NB4 (cell line): ENCODE measurements around the gene CREB3L1.

ENCODE experiments used
- DNase-seq: peaks from one replicate; pipeline ENCODE4 v3.0.0; 2010; ENCODE audit warnings: low read depth
- H3K4me3 ChIP-seq: one replicate; pipeline ENCODE4 v1.5.1; 2011; ENCODE audit warnings: mild to moderate bottlenecking, low read depth, low read length, moderate library complexity
- MYC ChIP-seq: IDR thresholded peaks from 2 replicates; pipeline ENCODE4 v1.6.1; 2011; ENCODE audit warnings: low read depth, low read length
- POLR2A ChIP-seq: IDR thresholded peaks from 2 replicates; pipeline ENCODE4 v1.6.1; 2011; ENCODE audit warnings: mild to moderate bottlenecking; ENCODE audit not compliant: insufficient read length; ENCODE audit errors: extremely low read depth
- TF ChIP-seq, protein P1 (sequence below): IDR thresholded peaks from 2 replicates; pipeline ENCODE4 v1.6.1; 2011; ENCODE audit warnings: low read depth, low read length
- TF ChIP-seq, protein P2 (sequence below): IDR thresholded peaks from one replicate; pipeline ENCODE4 v1.5.1; 2012; ENCODE audit warnings: low read depth, low read length

The CREB3L1 gene, protein sequence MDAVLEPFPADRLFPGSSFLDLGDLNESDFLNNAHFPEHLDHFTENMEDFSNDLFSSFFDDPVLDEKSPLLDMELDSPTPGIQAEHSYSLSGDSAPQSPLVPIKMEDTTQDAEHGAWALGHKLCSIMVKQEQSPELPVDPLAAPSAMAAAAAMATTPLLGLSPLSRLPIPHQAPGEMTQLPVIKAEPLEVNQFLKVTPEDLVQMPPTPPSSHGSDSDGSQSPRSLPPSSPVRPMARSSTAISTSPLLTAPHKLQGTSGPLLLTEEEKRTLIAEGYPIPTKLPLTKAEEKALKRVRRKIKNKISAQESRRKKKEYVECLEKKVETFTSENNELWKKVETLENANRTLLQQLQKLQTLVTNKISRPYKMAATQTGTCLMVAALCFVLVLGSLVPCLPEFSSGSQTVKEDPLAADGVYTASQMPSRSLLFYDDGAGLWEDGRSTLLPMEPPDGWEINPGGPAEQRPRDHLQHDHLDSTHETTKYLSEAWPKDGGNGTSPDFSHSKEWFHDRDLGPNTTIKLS

DNA sequence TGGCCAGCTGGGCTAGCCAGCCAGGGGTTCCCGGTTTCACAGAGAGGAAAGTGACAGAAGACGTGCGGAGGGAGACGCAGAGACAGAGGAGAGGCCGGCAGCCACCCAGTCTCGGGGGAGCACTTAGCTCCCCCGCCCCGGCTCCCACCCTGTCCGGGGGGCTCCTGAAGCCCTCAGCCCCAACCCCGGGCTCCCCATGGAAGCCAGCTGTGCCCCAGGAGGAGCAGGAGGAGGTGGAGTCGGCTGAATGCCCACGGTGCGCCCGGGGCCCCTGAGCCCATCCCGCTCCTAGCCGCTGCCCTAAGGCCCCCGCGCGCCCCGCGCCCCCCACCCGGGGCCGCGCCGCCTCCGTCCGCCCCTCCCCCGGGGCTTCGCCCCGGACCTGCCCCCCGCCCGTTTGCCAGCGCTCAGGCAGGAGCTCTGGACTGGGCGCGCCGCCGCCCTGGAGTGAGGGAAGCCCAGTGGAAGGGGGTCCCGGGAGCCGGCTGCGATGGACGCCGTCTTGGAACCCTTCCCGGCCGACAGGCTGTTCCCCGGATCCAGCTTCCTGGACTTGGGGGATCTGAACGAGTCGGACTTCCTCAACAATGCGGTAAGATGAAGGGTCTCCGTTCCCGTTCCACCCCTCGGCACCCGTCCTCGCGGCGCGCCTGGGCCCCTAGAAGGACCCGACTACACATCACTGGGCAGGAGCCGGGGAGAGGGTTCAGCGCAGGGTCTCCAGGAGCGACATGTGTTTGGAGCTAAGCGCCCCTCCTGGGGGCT lies at the start of gene CREB3L1:
CREB3L1 (plus strand) TSS at position 41 of the 765 bp plus-strand sequence; CDS start at position 491, 450 bp downstream.
- DNase-seq, result peak; percentile 41
- no peak within 1 kb of the TSS for H3K4me3 ChIP-seq
- TF ChIP-seq, protein P1, sequence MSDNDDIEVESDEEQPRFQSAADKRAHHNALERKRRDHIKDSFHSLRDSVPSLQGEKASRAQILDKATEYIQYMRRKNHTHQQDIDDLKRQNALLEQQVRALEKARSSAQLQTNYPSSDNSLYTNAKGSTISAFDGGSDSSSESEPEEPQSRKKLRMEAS, result no peak
- no peak for TF ChIP-seq POLR2A
- no peak for TF ChIP-seq MYC
- TF ChIP-seq, protein P2, sequence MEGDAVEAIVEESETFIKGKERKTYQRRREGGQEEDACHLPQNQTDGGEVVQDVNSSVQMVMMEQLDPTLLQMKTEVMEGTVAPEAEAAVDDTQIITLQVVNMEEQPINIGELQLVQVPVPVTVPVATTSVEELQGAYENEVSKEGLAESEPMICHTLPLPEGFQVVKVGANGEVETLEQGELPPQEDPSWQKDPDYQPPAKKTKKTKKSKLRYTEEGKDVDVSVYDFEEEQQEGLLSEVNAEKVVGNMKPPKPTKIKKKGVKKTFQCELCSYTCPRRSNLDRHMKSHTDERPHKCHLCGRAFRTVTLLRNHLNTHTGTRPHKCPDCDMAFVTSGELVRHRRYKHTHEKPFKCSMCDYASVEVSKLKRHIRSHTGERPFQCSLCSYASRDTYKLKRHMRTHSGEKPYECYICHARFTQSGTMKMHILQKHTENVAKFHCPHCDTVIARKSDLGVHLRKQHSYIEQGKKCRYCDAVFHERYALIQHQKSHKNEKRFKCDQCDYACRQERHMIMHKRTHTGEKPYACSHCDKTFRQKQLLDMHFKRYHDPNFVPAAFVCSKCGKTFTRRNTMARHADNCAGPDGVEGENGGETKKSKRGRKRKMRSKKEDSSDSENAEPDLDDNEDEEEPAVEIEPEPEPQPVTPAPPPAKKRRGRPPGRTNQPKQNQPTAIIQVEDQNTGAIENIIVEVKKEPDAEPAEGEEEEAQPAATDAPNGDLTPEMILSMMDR, result no peak

DNA sequence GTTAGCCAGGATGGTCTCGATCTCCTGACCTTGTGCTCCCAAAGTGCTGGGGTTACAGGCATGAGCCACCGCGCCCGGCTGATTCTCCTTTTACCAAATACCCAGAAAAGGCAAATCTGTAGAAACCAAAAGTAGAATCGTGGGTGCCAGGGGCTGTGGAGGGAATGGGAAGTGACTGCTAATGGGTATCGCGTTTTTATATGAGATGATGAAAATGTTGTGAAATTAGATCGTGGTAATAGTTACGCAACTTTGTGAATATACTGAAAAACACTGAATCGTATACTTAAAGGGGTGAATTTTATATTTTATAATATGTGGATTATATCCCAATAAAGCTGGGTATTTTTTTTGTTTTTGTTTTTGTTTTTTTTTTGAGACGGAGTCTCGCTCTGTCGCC lies 48.2 kb upstream of the CREB3L1 start:
- no peak overlapping the region for H3K4me3 ChIP-seq
- TF ChIP-seq, protein P1, result no peak
- TF ChIP-seq, protein P2, result no peak
- TF ChIP-seq MYC (no peak), POLR2A (no peak)
- peak; percentile 64 for DNase-seq

DNA sequence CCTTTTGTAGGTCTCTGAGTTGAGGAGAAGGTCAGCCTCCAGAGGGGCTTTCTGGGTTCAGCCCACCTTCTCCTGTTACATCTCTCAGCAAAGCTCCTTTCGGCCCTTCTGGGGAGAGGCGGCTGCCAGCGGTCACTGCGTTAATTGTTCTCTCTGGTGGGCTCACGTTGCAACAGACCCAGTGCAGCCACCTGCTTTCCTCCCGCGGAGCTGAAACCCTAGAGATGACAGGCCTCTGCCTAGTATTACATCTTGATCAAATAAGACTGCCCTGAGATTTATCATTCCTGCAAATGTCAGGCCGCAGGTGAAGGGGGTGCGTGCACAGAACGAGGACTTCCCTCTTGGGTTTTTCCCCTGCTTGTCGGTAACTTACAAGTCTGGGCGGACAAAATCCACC lies 43.2 kb upstream of the CREB3L1 start:
- TF ChIP-seq MYC, result no peak
- TF ChIP-seq, protein P1, result no peak
- TF ChIP-seq POLR2A, result no peak
- TF ChIP-seq, protein P2, result no peak
- DNase-seq, result no peak
- H3K4me3 ChIP-seq, result no peak overlapping the region

DNA sequence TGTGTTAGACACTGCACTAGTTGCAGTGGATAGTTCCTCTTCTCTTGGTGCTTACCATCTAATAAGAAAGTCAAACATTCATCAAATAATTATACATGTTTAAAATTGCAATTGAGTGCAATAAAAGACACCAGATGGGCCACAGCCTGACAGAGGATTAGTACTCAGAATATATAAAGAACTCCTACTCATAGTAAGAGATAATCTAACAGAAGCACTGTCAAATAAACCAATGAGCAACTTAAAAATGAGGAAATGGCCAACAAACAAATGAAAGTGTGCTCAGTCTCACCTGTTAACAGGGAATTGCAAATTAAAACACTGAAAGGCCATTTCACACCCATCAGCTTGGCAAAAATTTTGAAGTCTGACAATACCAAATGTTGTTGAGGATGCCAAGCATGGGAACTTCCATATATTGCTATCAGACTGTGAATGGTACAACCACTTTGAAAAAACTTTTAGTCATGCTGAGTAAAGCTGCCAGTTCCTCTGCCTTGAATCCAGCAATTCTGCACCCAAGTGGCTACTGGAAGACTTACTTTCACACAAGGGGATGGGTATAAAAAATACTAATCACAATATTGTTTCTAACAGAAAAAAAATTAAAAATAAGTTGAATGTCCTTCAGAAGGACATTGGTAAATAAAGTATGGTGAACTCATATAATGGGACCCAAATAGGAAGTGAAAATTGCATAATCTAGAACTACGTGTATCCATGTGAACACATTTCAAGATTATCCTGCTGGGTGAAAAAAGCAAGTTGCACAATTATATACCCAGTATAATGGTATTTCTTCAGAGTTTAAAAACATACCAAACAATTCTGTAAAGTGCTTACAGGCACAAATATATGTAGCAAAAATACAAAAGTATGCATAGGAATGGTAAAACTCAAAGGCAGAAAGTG lies 41.4 kb upstream of the CREB3L1 start:
- peak; percentile 75 for DNase-seq
- no peak overlapping the region for H3K4me3 ChIP-seq
- TF ChIP-seq, protein P1, result peak; percentile 37; the same call in 1 of the 2 replicates
- TF ChIP-seq, protein P2, result no peak
- TF ChIP-seq POLR2A, result no peak

DNA sequence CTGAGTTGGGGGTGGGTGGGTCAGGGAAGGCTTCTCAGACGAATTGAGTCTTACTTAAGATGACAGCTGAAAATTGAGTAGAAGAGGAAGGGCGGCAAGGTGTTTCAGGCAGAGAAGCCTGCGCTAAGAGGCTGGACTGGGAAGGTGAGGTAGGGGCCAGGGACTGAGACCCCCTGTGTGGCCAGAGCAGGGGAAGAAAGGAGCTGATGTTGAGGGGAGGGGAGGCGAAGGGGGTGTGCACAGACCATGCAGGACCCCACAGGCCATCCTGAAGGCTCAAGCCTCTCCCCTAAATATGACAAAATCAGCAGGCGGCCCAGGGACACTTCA lies 40.6 kb upstream of the CREB3L1 start:
- no peak overlapping the region for H3K4me3 ChIP-seq
- TF ChIP-seq, protein P2, result no peak
- no peak for DNase-seq
